H9 (cell line): ENCODE results near the gene APCDD1L. TPM values are rescaled to one million over a fixed set of nuclear protein-coding genes. Genes with fewer than 3 reads are reported as not detected.

Source experiments
- DNase-seq: peaks from one replicate; pipeline ENCODE4 v3.0.0-alpha.2; 2017
- H2AFZ ChIP-seq: one replicate; pipeline ENCODE4 v1.6.1; 2013; ENCODE audit warnings: mild to moderate bottlenecking, low read length, control low read depth, moderate library complexity
- H2AK5ac ChIP-seq: 2 replicates; pipeline ENCODE4 v1.6.1; 2013; ENCODE audit warnings: low read length, control low read depth, mixed read lengths; ENCODE audit not compliant: insufficient read length
- H2BK120ac ChIP-seq: one replicate; pipeline ENCODE4 v1.6.1; 2013; ENCODE audit warnings: low read depth, mild to moderate bottlenecking, low read length, control low read depth, inconsistent platforms; ENCODE audit not compliant: poor library complexity, severe bottlenecking
- H2BK12ac ChIP-seq: 2 replicates; pipeline ENCODE4 v1.6.1; 2013; ENCODE audit warnings: low read length, control low read depth, mixed read lengths, low read depth; ENCODE audit not compliant: insufficient read length
- H2BK15ac ChIP-seq: 2 replicates; pipeline ENCODE4 v1.6.1; 2013; ENCODE audit warnings: low read depth, low read length, control low read depth
- H2BK20ac ChIP-seq: one replicate; pipeline ENCODE4 v1.6.1; 2013; ENCODE audit warnings: low read depth, mild to moderate bottlenecking, low read length, control low read depth, inconsistent platforms; ENCODE audit not compliant: poor library complexity, severe bottlenecking
- H2BK5ac ChIP-seq: 2 replicates; pipeline ENCODE4 v1.6.1; 2013; ENCODE audit warnings: low read length, control low read depth, mixed read lengths; ENCODE audit not compliant: insufficient read length
- H3K14ac ChIP-seq: 2 replicates; pipeline ENCODE4 v1.6.1; 2013; ENCODE audit warnings: low read length, control low read depth; ENCODE audit not compliant: insufficient read depth
- H3K18ac ChIP-seq: 2 replicates; pipeline ENCODE4 v1.6.1; 2013; ENCODE audit warnings: low read depth, mild to moderate bottlenecking, mixed read lengths, low read length, control low read depth; ENCODE audit not compliant: insufficient read length
- H3K23ac ChIP-seq: 2 replicates; pipeline ENCODE4 v1.6.1; 2013; ENCODE audit warnings: low read length, control low read depth, mixed read lengths, low read depth; ENCODE audit not compliant: insufficient read length
- H3K23me2 ChIP-seq: 2 replicates; pipeline ENCODE4 v1.6.1; 2013; ENCODE audit warnings: low read depth, mild to moderate bottlenecking, mixed read lengths, low read length, control low read depth; ENCODE audit not compliant: insufficient read length, poor library complexity, severe bottlenecking
- H3K27ac ChIP-seq: 2 replicates; pipeline ENCODE4 v1.5.1; 2013; ENCODE audit warnings: low read length, control low read depth, mixed read lengths, low read depth; ENCODE audit not compliant: insufficient read length
- H3K27me3 ChIP-seq: 2 replicates; pipeline ENCODE4 v1.6.1; 2013; ENCODE audit warnings: low read length, control low read depth, inconsistent platforms; ENCODE audit not compliant: insufficient read depth
- H3K4ac ChIP-seq: 2 replicates; pipeline ENCODE4 v1.6.1; 2013; ENCODE audit warnings: low read depth, mild to moderate bottlenecking, control low read depth, inconsistent platforms, low read length, moderate library complexity
- H3K4me1 ChIP-seq: 2 replicates; pipeline ENCODE4 v1.6.1; 2013; ENCODE audit warnings: low read length, control low read depth, inconsistent platforms; ENCODE audit not compliant: insufficient read depth
- H3K4me2 ChIP-seq: 2 replicates; pipeline ENCODE4 v1.6.1; 2013; ENCODE audit warnings: low read length, control low read depth, mixed read lengths; ENCODE audit not compliant: insufficient read length, insufficient read depth
- H3K56ac ChIP-seq: 2 replicates; pipeline ENCODE4 v1.6.1; 2013; ENCODE audit warnings: low read depth, mild to moderate bottlenecking, mixed read lengths, low read length, control low read depth; ENCODE audit not compliant: insufficient read length
- H3K79me1 ChIP-seq: 2 replicates; pipeline ENCODE4 v1.6.1; 2013; ENCODE audit warnings: low read depth, mild to moderate bottlenecking, moderate library complexity, low read length, control low read depth, inconsistent platforms; ENCODE audit not compliant: insufficient read depth, poor library complexity, severe bottlenecking
- H3K79me2 ChIP-seq: 2 replicates; pipeline ENCODE4 v1.6.1; 2013; ENCODE audit warnings: low read length, control low read depth, inconsistent platforms; ENCODE audit not compliant: insufficient read depth
- H3K9ac ChIP-seq: 2 replicates; pipeline ENCODE4 v1.6.1; 2013; ENCODE audit warnings: low read length, control low read depth, mixed read lengths; ENCODE audit not compliant: insufficient read length; ENCODE audit errors: extremely low read depth
- H3K9me3 ChIP-seq: one replicate; pipeline ENCODE4 v1.6.1; 2013; ENCODE audit warnings: low read depth, low read length, inconsistent platforms; ENCODE audit not compliant: control insufficient read depth
- H3T11ph ChIP-seq: one replicate; pipeline ENCODE4 v1.6.1; 2013; ENCODE audit warnings: mild to moderate bottlenecking, low read length, control low read depth, inconsistent platforms
- H4K20me1 ChIP-seq: one replicate; pipeline ENCODE4 v1.6.1; 2013; ENCODE audit not compliant: control insufficient read depth, insufficient read length, insufficient read depth
- H4K5ac ChIP-seq: 2 replicates; pipeline ENCODE4 v1.6.1; 2013; ENCODE audit warnings: low read depth, mild to moderate bottlenecking, mixed read lengths, low read length, control low read depth; ENCODE audit not compliant: insufficient read length
- H4K8ac ChIP-seq: replicated peaks from 2 replicates; pipeline ENCODE4 v1.6.1; 2013; ENCODE audit warnings: low read length, control low read depth, mixed read lengths, low read depth; ENCODE audit not compliant: insufficient read length
- H4K91ac ChIP-seq: 2 replicates; pipeline ENCODE4 v1.6.1; 2013; ENCODE audit warnings: low read depth, mild to moderate bottlenecking, moderate library complexity, mixed read lengths, low read length, control low read depth; ENCODE audit not compliant: insufficient read length
- H3K27ac Mint-ChIP-seq, 3 experiments: 2 replicates in 2 of 3; 3 replicates in 1 of 3; pipeline ENCODE4 v1.8.0; 2020 to 2021; ENCODE audit warnings: mixed read lengths in 3 of 3, mild to moderate bottlenecking in 1 of 3, moderate library complexity in 1 of 3
- H3K27me3 Mint-ChIP-seq: 2 replicates; pipeline ENCODE4 v1.8.0; 2021; ENCODE audit warnings: low read depth, mild to moderate bottlenecking, moderate library complexity, mixed read lengths
- H3K36me3 Mint-ChIP-seq, 3 experiments: 2 replicates in 2 of 3; 3 replicates in 1 of 3; pipeline ENCODE4 v1.8.0; 2020 to 2021; ENCODE audit warnings: low read depth in 3 of 3, mixed read lengths in 3 of 3; ENCODE audit not compliant: insufficient read depth in 1 of 3
- H3K4me1 Mint-ChIP-seq, 2 experiments: 2 replicates each; pipeline ENCODE4 v1.8.0; 2020; ENCODE audit warnings: mixed read lengths in 2 of 2
- H3K4me3 Mint-ChIP-seq, 2 experiments: 2 replicates in 1 of 2; 3 replicates in 1 of 2; pipeline ENCODE4 v1.8.0; 2020 to 2021; ENCODE audit warnings: mild to moderate bottlenecking in 2 of 2, mixed read lengths in 2 of 2, moderate library complexity in 1 of 2
- H3K9me3 Mint-ChIP-seq, 2 experiments: 2 replicates in 1 of 2; 3 replicates in 1 of 2; pipeline ENCODE4 v1.8.0; 2020; ENCODE audit warnings: mild to moderate bottlenecking in 2 of 2, mixed read lengths in 2 of 2, moderate library complexity in 1 of 2
- CTCF ChIP-seq: fragments of 200-600 bp; sonication (generic); conservative IDR thresholded peaks from 3 replicates; pipeline ENCODE4 v1.8.0; 2021; ENCODE audit warnings: antibody characterized with exemption, mild to moderate bottlenecking
- WGBS: extraction: QIAGEN DNeasy Blood & Tissue Kit; methylation state at CpG from one replicate; pipeline ENCODE4 v1.1.7; 2013; ENCODE audit warnings: missing lambda C conversion rate, low lambda C conversion rate, mixed read lengths; ENCODE audit not compliant: insufficient read length; ENCODE audit errors: extremely low coverage; 5-methylcytosine and 5-hydroxymethylcytosine counted together
- total RNA-seq: library from RNA; stranded (reverse); gene quantifications from 2 replicates; pipeline ENCODE4 v1.2.1, GENCODE V29; 2021

APCDD1L gene
- total RNA-seq, 1 experiment from 2014 or later, result 0.68 TPM

GRCh38 chr20:58486207-58486606 is 29.0 kb downstream of the APCDD1L start:
- Histone ChIP-seq H3K4ac (no peak overlapping the region), H3K14ac (no peak overlapping the region), H3K9me3 (peaks cover 4% of the 10 kb centered on the region), H4K20me1 (no peaks in the 10 kb centered on the region), H2BK12ac (no peak overlapping the region), H3K23ac (no peak overlapping the region), H2AK5ac (no peak overlapping the region), H4K8ac (no peak overlapping the region), H4K5ac (no peak overlapping the region), H3K27me3 (no peaks in the 10 kb centered on the region), H2BK120ac (no peak overlapping the region), H3K56ac (no peak overlapping the region), H4K91ac (no peak overlapping the region), H3K27ac (no peak overlapping the region), H3K4me2 (no peak overlapping the region), H2AFZ (no peak overlapping the region), H2BK20ac (no peak overlapping the region), H3K23me2 (no peaks in the 10 kb centered on the region), H3K18ac (no peak overlapping the region), H3T11ph (no peak overlapping the region), H3K4me1 (no peaks in the 10 kb centered on the region), H3K79me1 (no peaks in the 10 kb centered on the region), H3K79me2 (no peaks in the 10 kb centered on the region), H2BK5ac (no peak overlapping the region), H3K9ac (no peak overlapping the region), H2BK15ac (no peak overlapping the region)
- peaks cover 8% of the 10 kb centered on the region for H3K27me3 Mint-ChIP-seq
- H3K9me3 Mint-ChIP-seq, result peaks cover 37 to 40% of the 10 kb centered on the region in 2 experiments
- peaks cover 6 to 7% of the 10 kb centered on the region in 2 experiments for H3K4me1 Mint-ChIP-seq
- H3K4me3 Mint-ChIP-seq, result no peak overlapping the region
- no peak for DNase-seq
- H3K27ac Mint-ChIP-seq, result no peak overlapping the region
- peaks cover 15 to 28% (median 15%) of the 10 kb centered on the region in 3 experiments for H3K36me3 Mint-ChIP-seq
- TF ChIP-seq CTCF, result no peak
- WGBS, result no CpG with 5 or more reads among the region's 1 CpG
